ENCODE results near the gene PCSK1N. TPM values are rescaled to one million over a fixed set of nuclear protein-coding genes. Genes with fewer than 3 reads are reported as not detected.

PCSK1N gene
- total and polyA plus RNA-seq, 2 donors (not counting 3 experiments of a cell fraction or from before 2014, with no cell fraction given): 0.44 TPM; not detected in 1

DNA sequence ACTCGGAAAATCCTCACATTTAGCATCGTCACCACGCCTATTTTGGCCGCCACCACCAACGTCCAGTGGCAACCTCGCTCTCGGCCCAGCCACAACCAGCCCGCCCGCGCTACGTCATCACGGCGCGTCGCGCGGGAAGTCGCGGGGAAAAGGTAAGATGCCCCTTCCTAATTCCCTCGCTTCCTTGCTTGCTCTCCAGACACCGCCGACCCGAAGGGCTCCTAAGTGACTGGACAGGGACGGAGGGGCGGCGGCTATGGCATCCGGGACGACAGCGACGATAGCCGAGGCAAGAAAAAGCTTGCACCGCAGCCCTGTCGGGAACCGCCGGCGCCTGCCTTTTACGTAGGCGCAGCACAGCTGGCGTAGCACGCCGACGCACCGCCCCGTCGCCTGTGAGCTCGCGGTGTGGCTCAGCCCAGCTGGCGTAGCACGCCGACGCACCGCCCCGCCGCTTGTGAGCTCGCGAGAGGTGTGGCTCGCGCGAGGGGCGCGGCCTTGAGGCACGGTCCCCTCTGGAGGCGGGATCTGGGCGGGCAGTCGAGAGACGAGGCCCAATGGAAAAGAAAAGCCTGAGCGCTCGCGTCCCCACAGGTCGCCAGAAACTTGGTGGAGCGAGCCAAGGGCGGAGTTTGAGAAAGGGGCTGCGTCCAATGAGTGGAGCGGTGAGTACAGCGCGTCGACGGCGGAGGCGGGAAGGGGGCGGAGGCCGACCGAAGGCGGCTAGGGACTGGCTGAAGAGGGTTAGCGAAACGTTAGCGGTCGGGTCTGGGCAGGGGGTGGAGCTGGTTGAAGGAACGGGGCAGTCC, 33.9 kb downstream of the PCSK1N start, which contains the start of gene HDAC6:
HDAC6 (plus strand) TSS at position 788 of the 809 bp plus-strand sequence. CDS start 626 bp downstream, outside the sequence.
- Histone ChIP-seq H3K9me3 (replicated peaks; ENCODE audit: control insufficient read depth, insufficient read depth, low read length) (no peaks in the 10 kb centered on the region), H3K9ac (replicated peaks; ENCODE audit: extremely low read depth, insufficient read depth, low read length) (peak within 1 kb of the TSS; percentile 94), H3K79me2 (ENCODE audit: control insufficient read depth, insufficient read depth, low read length) (no peaks in the 10 kb centered on the region), H3K36me3 (ENCODE audit: control insufficient read depth in 2 of 2, extremely low read depth in 1 of 2, insufficient read depth in 2 of 2, low read length in 2 of 2) (no peaks in the 10 kb centered on the region), H3K9me1 (replicated peaks; ENCODE audit: control insufficient read depth, extremely low read depth, insufficient read depth, low read length) (no peaks in the 10 kb centered on the region), H3K4me2 (ENCODE audit: insufficient read depth, low read length) (peak within 1 kb of the TSS; percentile 62), H3K4me3 (replicated peaks in 1 of 3; ENCODE audit: insufficient read depth in 1 of 3, low read depth in 1 of 3, low read length in 3 of 3) (peak within 1 kb of the TSS; percentile 57 to 75 (median 58)), H3K27ac (ENCODE audit: insufficient read depth, low read depth, low read length) (peak within 1 kb of the TSS; percentile 87), H2AFZ (ENCODE audit: low read depth, low read length) (peak within 1 kb of the TSS; percentile 80), H3K27me3 (ENCODE audit: control insufficient read depth in 2 of 2, insufficient read depth in 2 of 2, low read length in 2 of 2) (no peaks in the 10 kb centered on the region), H4K20me1 (replicated peaks; ENCODE audit: control insufficient read depth, extremely low read depth, insufficient read depth, low read length) (no peaks in the 10 kb centered on the region), H3K4me1 (ENCODE audit: control insufficient read depth, extremely low read depth, insufficient read depth, low read length) (peaks cover 4% of the 10 kb centered on the region)
- ChIA-PET CTCF (interaction anchor here (0.5 to 1.0 kb wide), 2 partner anchors 90 to 157 kb away, joined by 3 read pairs; no protein-coding TSS in a partner anchor), POLR2A (interaction anchor here (1.0 kb wide), 1 partner anchor 64 kb away, joined by 5 read pairs; no protein-coding TSS in a partner anchor)
- peak; percentile 99 for DNase-seq (ENCODE audit: low read depth, low spot score)
- no peak for TF ChIP-seq POLR2AphosphoS5 (IDR thresholded peaks at IDR 0.05; ENCODE audit: insufficient read depth, low read depth, low read length)
- TF ChIP-seq POLR2A (IDR thresholded peaks at IDR 0.05; ENCODE audit: low read depth, low read length): no peak
- TF ChIP-seq EZH2 (IDR thresholded peaks at IDR 0.05; ENCODE audit: borderline replicate concordance, low read depth, low read length, severe bottlenecking): no peak
- no peak for TF ChIP-seq MYC (IDR thresholded peaks at IDR 0.05; ENCODE audit: low read depth, low read length)
- no peak for TF ChIP-seq JUN (IDR thresholded peaks at IDR 0.05; ENCODE audit: borderline replicate concordance, insufficient read depth, insufficient read length, low read depth)
- no peak for TF ChIP-seq FOS (IDR thresholded peaks at IDR 0.05; ENCODE audit: borderline replicate concordance, insufficient read depth, low read length)
- TF ChIP-seq GATA2 (IDR thresholded peaks at IDR 0.05; ENCODE audit: insufficient read depth, insufficient read length, low read depth, low read length): no peak
- TF ChIP-seq MAX (IDR thresholded peaks at IDR 0.05; ENCODE audit: insufficient read depth, insufficient read length): no peak
- TF ChIP-seq, protein P1, sequence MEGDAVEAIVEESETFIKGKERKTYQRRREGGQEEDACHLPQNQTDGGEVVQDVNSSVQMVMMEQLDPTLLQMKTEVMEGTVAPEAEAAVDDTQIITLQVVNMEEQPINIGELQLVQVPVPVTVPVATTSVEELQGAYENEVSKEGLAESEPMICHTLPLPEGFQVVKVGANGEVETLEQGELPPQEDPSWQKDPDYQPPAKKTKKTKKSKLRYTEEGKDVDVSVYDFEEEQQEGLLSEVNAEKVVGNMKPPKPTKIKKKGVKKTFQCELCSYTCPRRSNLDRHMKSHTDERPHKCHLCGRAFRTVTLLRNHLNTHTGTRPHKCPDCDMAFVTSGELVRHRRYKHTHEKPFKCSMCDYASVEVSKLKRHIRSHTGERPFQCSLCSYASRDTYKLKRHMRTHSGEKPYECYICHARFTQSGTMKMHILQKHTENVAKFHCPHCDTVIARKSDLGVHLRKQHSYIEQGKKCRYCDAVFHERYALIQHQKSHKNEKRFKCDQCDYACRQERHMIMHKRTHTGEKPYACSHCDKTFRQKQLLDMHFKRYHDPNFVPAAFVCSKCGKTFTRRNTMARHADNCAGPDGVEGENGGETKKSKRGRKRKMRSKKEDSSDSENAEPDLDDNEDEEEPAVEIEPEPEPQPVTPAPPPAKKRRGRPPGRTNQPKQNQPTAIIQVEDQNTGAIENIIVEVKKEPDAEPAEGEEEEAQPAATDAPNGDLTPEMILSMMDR (IDR thresholded peaks at IDR 0.05; ENCODE audit: extremely low read depth in 1 of 2, insufficient read depth in 1 of 2, low read depth in 1 of 2, low read length in 2 of 2): no peak
- intact Hi-C loops (cut with micrococcal nuclease): loop anchor here (1.0 to 2.0 kb wide), 6 partner anchors 64 to 322 kb away; partner anchors contain the start of genes GPKOW, SUV39H1 and TFE3
- dilution Hi-C loops (cut with MboI; ENCODE audit: extremely low pct_ligation_motif_present, low sequenced_read_pairs): no loop called here
- BruUV-seq (replicated peaks): no TSS peak
- FAIRE-seq: peak; percentile 100

All from endothelial cell of umbilical vein (primary cell).